Measurements from ENCODE around the gene TNS1. TPM values are rescaled to one million over a fixed set of nuclear protein-coding genes. Genes with fewer than 3 reads are reported as not detected.
A peak's percentile ranks its signal among the peaks of the same experiment; 100 is the strongest.

TNS1 gene
- total RNA-seq, 1 donor from 2014 or later = 828 TPM

GRCh38 chr2:217977840-217978535 is 24.8 kb downstream of the TNS1 start:
- no peaks in the 10 kb centered on the region for H3K36me3 ChIP-seq
- DNase-seq = no peak
- peak overlapping the region; percentile 85 for H3K27ac ChIP-seq (replicated peaks)
- peak overlapping the region; percentile 73 for H3K4me3 ChIP-seq
- intact Hi-C loops (cut with micrococcal nuclease) = no loop called here
- H3K9me3 ChIP-seq (replicated peaks) = no peaks in the 10 kb centered on the region
- no peak for TF ChIP-seq CTCF (IDR thresholded peaks at IDR 0.05; ENCODE audit: borderline replicate concordance)
- H3K27me3 ChIP-seq (ENCODE audit: low read depth) = no peaks in the 10 kb centered on the region
- H3K4me1 ChIP-seq = peaks cover 98% of the 10 kb centered on the region

- no peaks in the 10 kb centered on the region for H3K36me3 ChIP-seq
- H3K4me3 ChIP-seq = no peak overlapping the region
- peak overlapping the region; percentile 85 for H3K27ac ChIP-seq (replicated peaks)
- DNase-seq = no peak
- no peaks in the 10 kb centered on the region for H3K9me3 ChIP-seq (replicated peaks)
- intact Hi-C loops (cut with micrococcal nuclease) = no loop called here
- no peak for TF ChIP-seq CTCF (IDR thresholded peaks at IDR 0.05; ENCODE audit: borderline replicate concordance)
- H3K27me3 ChIP-seq (ENCODE audit: low read depth) = no peaks in the 10 kb centered on the region
- H3K4me1 ChIP-seq = peaks cover 96% of the 10 kb centered on the region
Measured at GRCh38 chr2:217976301-217976700, 26.5 kb downstream of the TNS1 start.

- no peaks in the 10 kb centered on the region for H3K36me3 ChIP-seq
- peaks cover 90% of the 10 kb centered on the region for H3K4me1 ChIP-seq
- intact Hi-C loops (cut with micrococcal nuclease) = no loop called here
- H3K9me3 ChIP-seq (replicated peaks) = no peaks in the 10 kb centered on the region
- no peak for DNase-seq
- no peak for TF ChIP-seq CTCF (IDR thresholded peaks at IDR 0.05; ENCODE audit: borderline replicate concordance)
- H3K27ac ChIP-seq (replicated peaks) = peak overlapping the region; percentile 85
- no peak overlapping the region for H3K4me3 ChIP-seq
- H3K27me3 ChIP-seq (ENCODE audit: low read depth) = no peaks in the 10 kb centered on the region
Measured at GRCh38 chr2:217975626-217976025, 27.2 kb downstream of the TNS1 start.

GRCh38 chr2:217974389-217975005 is 28.3 kb downstream of the TNS1 start:
- Histone ChIP-seq H3K27me3 (ENCODE audit: low read depth) (no peaks in the 10 kb centered on the region), H3K4me3 (no peak overlapping the region), H3K4me1 (peaks cover 78% of the 10 kb centered on the region), H3K27ac (replicated peaks) (peak overlapping the region; percentile 85), H3K9me3 (replicated peaks) (no peaks in the 10 kb centered on the region), H3K36me3 (no peaks in the 10 kb centered on the region)
- TF ChIP-seq CTCF (IDR thresholded peaks at IDR 0.05; ENCODE audit: borderline replicate concordance) = no peak
- DNase-seq = no peak
- intact Hi-C loops (cut with micrococcal nuclease) = no loop called here

GRCh38 chr2:217973008-217973787 is 29.6 kb downstream of the TNS1 start:
- no peaks in the 10 kb centered on the region for H3K27me3 ChIP-seq (ENCODE audit: low read depth)
- no peaks in the 10 kb centered on the region for H3K9me3 ChIP-seq (replicated peaks)
- peak overlapping the region; percentile 85 for H3K27ac ChIP-seq (replicated peaks)
- TF ChIP-seq CTCF (IDR thresholded peaks at IDR 0.05; ENCODE audit: borderline replicate concordance) = no peak
- peaks cover 65% of the 10 kb centered on the region for H3K4me1 ChIP-seq
- DNase-seq = no peak
- intact Hi-C loops (cut with micrococcal nuclease) = no loop called here
- H3K4me3 ChIP-seq = no peak overlapping the region
- H3K36me3 ChIP-seq = no peaks in the 10 kb centered on the region
